ENCODE data around the gene ERICH2.

ERICH2 gene

DNA sequence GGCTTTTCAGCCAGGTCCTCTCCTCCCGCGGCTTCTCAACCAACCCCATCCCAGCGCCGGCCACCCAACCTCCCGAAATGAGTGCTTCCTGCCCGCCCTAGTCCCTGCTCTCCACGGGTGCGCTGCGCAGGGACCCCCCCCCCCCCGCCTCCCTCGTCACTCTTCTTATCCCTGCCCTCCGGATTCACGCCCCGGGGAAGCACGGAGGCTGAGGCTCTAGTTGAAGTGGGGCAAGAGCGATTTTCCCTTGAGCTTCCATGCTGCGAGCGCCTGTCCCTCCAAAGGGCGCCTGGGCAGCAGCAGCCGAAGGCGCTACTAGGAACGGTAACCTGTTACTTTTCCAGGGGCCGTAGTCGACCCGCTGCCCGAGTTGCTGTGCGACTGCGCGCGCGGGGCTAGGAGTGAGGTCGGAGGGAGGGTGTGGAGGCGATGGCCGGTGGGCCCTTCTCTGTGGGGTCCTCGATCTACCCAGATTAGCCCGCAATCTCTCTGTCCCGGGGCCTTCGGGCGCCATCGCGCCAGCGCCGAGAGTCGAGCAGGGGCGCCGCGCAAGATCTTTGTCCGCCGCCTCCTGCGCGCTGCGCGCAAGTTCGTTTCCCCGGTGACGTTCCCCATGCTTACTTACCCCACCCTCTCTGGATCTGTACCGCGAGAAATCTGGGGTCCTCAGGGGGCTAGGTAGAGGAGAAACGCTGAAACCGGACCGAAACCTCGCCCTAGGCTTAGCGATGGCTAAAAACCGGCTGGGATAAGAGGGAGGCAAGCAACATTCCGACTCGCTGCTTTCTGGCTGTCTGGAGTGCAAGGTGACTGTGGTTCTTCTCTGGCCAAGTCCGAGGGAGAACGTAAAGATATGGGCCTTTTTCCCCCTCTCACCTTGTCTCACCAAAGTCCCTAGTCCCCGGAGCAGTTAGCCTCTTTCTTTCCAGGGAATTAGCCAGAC is 47.2 kb downstream of the ERICH2 start:
- no peak for DNase-seq (ENCODE audit: low read depth)

DNA sequence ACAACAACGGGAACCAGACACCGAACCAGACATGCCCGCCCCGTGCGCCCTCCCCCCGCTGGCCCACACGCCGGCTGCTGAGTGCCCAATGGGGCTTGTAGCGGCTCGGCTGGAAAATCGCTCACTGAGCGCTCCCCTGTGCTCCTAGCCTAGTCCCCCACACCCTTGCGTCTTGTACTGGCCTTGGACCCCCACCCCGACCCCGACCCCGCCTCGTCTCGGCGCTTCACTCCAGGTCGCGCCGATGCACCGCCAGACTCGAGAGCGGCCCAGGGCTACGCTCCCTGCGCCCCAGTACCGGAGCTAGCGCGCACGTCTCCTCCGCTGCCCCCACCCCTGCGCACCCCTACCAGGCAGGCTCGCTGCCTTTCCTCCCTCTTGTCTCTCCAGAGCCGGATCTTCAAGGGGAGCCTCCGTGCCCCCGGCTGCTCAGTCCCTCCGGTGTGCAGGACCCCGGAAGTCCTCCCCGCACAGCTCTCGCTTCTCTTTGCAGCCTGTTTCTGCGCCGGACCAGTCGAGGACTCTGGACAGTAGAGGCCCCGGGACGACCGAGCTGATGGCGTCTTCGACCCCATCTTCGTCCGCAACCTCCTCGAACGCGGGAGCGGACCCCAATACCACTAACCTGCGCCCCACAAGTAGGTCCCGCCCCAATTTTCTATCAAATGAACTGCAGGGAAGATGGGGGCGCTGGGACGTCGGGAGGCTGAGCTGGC is 48.0 kb downstream of the ERICH2 start:
- DNase-seq (ENCODE audit: low read depth): no peak

DNA sequence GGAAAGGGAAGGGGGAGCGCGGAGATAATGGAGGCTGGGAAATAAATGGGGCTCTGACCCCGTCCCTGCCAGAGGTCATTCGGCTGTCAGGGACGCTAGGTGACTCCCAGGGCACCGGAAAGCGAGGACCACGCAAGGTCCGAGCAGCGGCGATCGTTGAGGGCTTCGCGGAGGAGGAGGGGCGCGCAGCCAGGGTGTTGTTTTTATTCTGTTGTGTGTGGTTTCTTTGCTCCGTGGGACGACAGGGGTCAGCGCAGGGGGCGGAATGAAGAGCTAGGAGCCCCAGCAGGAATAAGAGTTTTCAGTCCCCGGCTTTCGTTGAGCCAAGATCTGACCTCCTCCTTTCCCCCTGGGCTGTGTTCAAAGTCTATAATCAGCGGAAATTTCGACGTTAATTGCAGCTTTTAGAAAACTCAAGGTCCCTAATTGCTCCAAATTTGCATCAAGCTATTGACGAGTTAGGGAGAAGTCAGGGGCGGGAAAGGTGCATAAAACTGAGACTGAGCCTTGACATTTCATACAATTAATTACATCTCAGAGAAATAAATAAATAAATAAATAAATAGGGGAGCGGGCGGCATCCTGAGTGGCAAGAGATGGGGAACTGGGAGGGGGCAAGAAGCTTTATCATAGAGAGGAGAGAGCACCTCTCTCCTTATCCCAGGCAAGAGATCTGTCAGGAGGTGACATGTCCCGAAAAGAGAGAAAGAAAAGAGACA is 48.7 kb downstream of the ERICH2 start:
- no peak for DNase-seq (ENCODE audit: low read depth)

DNA sequence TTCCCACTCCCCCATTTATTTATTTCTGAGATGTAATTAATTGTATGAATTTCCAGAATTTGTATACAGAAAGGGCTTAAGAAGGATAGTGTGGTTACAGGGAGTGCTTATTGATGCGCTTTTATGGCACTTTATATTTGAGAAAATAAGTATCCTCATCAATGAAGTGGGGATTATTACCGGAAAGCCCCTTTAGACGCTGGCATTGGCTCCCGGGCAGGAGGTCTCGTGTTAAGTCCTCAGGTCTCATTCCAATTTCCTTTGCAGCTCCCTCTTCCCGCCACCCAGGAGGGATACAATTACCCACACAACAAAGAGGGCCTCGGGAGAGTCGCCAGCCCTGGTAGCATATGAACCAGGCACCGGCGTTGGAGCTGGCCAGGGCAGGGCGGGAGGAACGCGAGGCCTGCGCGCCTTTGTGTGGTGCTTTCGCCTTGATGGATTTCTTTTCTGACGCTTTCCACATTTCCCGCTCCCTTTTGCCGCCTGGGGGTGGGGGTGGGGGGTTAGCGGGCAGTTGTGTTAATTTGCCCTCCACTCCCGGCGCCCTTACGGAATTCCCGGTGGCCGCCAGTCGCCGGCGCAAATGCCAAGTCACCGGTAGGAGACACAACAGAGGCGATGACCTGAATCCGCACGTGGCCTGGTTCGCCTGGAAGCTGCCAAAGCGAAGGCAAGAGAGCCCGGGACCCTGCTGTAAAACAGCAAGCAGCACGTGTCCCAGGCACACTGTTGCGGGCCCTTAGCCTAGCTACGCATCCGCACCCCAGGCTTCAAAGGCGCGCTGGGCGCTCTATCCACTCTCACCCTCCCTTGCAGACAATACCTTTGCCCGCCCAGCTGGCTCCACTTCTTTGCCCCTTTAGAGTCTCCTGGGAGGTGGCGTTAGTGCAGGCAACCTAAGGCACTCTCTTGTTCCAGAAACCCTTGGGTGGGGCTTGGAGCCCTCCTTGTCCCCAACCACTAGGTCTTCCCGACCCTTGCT is 49.8 kb downstream of the ERICH2 start:
- no peak for DNase-seq (ENCODE audit: low read depth)

DNA sequence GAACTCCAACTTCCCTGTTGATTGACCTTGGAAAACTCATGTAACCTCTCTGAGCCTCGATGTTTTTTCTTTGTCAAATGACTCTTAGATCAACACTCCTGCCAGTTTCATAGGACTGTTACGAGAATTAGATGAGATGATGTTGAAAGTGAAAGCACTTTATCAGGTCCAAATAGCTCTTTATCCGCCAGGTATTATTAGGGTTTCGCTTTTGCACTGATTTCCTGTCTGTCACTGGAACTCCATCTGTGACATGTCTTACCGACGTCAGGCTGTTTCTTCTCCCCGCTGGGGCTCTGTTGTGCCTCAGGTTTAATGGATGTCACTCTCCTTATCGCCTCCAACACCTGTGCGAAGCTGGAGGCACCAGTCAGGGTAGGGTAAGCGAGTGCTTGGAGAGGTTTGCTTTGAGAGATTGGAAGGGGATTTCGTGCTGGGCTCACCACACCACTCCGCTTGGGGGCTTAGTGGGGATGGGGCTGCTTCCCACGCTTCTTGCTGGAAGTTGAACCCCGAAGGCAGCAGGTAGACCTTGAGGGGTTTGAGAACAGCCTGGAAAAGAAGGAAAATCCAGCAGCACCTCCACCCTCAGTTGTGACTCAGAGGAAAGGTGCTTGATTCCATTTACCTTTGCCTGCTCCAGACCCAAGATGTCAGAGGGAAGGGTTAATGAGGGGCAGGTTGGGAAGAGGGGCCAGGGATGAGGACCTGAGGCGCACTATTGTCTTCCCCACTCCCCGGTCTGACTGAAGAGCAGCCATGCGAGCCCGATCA is 50.8 kb downstream of the ERICH2 start:
- DNase-seq (ENCODE audit: low read depth): no peak

DNA sequence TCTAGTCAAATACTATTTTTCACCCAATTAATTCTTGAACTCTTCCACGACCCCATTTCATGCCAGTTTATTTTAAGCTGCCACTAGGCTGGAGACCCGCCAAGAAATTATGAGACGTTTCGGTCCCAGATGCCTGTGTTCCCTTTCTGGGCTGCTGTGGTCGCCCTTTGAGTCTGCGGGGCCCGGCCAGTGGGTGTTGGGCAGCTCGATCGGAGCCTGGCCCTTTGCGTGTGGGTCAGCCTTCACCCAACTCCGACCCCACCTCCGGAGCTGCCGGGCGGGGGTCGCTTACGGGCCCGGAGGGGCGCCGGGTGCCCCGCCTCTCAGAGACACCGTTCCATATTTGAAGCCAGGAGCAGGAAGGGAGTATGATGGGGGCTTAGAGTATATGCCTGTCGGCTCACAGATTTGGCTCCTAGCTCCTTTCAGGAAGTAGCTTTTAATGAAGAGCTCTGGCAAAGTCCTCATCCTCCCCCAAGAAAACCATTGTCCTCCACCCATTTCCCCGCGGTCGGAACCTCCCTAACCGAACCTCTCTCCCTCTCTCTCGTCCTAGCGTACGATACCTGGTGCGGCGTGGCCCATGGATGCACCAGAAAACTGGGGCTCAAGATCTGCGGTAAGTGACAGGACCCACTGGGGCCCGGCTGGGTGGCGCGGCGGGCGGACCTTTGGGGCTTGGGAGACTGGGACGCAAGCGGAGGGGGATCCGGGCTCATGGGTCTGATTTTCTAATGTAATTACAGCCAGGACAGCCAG is 51.5 kb downstream of the ERICH2 start:
- no peak for DNase-seq (ENCODE audit: low read depth)

DNA sequence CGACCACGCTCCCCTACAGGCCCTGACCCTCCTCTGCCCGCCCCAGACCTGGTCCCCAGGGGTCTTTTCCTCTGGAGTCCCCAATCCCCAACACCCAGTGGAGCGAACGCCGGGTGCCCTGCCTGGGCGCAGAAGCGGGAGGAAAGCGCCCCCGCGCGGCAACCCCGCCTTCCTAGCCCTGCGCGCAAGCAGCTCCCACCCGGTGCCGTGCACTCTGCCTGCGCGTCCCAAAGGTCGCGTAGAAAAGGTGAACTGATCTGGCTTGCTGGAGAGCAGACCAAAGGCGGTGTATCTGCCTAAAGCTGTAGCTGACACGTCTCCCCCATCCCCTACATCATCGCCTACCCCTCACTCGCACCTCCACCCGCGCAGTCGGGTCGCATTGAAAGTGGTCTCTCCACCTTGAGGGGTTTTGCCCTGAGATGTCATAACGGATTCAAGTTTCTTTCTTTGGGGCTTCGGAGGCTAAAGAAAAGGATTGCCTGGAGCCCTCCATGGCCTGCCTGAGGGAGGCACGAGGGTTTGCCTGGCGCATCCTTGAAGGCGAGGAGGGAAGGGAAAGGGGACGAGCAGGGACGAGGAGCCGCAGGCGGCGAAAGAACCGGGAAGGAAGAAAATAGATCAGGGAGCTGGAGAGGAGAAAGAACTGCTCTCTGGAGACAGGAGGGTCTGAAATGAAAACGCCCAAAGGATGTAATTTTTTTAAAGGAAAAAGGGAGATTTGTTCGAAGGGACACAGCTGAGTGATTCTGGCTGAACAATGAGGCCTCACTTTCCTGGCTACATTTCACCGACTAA is 52.3 kb downstream of the ERICH2 start:
- DNase-seq (ENCODE audit: low read depth): no peak

DNA sequence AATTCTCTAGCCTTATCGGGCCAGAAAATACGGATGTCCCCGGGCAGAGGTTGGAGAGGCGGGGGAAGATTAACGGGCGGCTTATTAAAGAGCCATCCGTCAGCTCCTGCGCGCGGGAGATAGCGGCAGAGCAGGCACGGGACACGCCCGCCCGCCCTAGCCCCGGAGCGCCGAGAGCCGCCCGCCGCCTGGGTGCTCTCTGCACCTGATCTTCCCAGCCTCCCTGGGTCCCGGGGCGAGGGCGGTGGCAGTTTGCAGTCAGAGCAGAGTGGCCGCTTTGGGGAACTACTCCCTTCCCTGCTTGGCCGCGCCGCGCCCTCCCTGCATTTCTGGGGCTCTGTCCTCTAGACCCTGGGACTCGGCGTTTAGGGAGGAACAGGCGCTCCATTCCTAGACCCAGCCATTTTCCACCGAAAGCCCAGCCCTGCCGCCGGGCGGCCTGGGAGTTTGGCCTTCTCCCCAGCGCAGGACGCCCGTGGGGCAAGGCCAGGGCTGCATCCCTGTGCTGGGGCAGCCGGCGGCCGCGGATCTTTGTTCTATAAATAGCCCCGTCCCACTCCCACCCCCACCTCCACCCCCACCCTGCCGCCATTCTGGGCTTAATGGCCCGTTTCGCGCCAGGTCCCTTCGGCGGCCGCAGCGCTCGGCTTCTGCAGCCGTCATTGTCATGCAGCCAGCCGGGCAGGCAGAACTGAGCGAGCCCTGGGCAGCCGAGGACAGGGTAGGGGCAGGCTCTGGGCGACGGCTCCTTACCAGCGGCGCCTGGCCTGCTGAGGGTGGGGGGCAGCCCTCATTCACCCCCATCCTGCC is 53.1 kb downstream of the ERICH2 start:
- DNase-seq (ENCODE audit: low read depth): no peak

DNA sequence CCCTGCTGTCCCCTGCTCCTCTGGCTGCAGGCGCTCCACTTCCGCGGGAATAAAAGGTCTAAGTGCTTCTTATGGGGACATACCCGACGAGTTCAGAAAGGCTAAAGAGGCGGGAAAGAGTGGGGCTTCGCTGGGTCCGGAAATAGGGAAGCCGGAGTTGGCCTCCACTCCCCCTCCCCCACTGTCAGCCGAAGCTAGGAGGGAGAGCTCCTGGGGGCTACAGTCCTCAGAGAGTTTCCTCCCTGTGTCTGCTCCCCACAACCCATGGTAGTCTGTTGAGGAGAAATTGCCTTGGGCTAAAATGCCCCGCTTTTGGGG is 53.7 kb downstream of the ERICH2 start:
- no peak for DNase-seq (ENCODE audit: low read depth)

DNA sequence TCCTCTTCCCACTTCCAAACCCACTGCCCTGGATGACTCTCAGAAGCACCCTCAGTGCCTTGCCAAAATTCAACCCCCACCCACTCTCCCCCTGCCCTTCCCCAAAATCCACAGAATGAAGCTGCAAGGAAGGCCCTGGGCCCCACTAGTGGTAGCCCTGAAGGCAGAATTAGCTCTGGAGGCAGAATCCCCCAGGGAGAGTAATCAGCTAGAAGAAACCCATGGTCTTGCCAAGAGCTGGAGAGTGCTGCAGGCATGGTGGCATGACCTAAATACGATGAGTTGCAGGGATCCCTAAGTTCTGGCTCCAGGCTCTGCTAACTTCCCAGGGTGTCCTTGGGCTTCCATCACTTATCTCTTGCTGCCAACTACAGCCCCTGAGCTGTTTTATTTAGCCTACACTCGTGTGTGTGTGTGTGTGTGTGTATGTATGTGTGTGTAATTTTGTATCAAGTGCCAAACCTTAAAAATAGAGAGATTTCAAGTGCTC is 54.4 kb downstream of the ERICH2 start:
- DNase-seq (ENCODE audit: low read depth): no peak

DNA sequence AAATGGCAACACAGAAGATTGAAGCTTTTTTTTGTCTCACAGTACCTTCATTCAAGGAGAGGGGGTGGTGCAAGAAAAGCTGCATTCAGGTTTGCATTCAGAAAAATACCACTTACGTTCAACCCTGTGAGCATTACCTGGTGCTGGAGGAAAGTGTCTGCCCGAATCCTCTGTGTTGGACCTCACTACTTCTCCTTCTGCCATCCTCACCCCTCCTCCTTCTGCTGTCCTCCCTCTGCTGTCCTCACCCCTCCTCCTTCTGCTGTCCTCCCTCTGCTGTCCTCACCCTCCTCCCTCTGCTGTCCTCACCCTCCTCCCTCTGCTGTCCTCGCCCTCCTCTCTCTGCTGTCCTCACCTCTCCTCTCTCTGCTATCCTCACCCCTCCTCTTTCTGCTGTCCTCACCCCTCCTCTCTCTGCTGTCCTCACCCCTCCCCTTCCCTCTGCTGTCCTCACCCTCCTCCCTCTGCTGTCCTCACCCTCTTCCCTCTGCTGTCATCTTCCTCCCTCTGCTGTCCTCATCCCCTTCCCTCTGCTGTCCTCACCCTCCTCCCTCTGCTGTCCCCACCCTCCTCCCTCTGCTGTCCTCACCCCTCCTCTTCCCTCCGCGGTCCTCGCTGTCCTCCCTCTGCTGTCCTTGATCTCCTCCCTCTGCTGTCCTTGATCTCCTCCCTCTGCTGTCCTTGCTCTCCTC is 57.8 kb downstream of the ERICH2 start:
- no peak for DNase-seq (ENCODE audit: low read depth)

DNA sequence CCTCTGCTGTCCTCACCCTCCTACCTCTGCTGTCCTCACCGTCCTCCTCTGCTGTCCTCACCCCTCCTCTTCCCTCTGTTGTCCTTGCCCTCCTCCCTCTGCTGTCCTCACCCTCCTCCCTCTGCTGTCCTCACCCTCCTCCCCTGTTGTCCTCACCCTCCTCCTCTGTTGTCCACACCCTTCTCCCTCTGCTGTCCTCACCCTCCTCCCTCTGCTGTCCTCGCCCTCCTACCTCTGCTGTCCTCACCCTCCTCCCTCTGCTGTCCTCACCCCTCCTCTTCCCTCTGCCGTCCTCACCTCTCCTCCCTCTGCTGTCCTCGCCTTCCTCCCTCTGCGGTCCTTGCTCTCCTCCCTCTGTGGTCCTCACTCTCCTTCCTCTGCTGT is 58.3 kb downstream of the ERICH2 start:
- DNase-seq (ENCODE audit: low read depth): no peak

DNA sequence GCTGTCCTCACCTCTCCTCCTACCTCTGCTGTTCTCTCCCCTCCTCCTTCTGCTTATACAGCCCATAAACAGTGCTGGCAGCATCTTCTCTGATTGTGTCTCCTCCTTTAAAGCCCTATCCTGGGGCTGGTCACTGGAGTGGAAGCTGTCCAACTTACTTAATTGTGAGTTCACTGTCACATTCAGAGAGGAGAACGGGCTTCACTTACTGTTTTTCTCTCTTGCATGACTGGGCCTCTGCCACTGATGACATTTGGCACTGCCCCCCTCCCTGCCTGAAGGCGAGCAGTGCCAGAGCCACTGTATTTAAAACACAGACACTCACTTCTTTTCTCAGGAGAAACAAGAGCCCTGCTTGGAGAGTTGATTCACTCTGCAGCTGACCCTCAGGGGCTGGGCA is 58.9 kb downstream of the ERICH2 start:
- no peak for DNase-seq (ENCODE audit: low read depth)

DNA sequence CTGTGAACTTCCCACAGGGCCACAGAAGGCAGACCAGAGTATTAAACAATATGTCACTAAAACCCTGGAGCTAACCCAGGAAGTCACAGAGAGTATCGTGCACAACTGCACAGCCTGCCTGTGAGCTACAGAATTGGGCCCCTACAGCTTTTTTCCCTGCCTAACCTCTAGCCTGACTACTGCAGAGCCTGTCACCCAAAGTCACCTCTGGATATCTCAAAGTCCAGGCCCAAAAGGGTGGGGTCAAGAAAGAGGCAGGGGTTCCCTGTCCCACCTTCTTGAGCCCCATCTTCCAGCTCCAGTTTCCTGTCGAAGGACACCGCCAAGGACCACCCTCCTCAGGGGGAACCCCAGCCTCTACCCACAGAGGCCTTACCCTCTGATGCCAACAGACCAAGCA is 60.0 kb downstream of the ERICH2 start:
- DNase-seq (ENCODE audit: low read depth): no peak

DNA sequence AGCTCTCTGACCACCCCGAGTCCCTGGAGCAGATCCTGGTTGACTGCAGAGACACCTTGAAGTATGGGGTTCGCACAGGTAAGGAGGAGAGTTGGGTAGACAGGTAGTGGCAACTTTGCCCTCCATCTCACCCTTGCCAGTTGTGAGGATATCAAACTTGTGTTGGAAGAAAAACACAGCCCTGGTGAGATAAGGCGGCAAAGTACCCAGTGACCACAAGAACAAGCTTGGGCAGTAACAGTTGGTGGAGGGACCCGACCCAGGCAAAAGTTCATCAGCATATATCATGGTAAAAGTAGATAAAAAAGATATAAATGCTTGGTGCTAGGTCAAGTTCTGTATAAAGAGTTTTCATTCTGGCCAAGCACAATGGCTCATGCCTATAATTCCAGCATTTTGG is 60.9 kb downstream of the ERICH2 start:
- DNase-seq (ENCODE audit: low read depth): no peak

DNA sequence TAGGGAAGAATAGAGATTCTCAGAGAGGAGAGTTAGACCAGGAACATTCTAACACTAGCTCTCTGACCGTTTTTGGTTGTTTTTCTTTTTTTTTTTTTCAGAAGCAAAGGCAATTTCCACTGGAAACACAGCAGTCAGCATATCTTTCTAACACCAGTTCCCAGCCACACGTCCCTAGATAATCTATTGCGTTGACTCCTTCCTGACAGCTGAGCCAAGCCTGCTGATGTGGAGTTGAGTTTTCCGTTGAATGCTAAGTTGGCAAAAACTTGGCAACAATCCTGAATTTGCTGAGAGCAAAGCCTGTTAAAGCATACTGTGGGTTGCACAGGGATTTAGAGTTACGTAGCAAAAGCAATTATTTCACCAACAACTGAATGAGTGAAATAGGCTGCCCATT is 65.8 kb downstream of the ERICH2 start:
- no peak for DNase-seq (ENCODE audit: low read depth)

DNA sequence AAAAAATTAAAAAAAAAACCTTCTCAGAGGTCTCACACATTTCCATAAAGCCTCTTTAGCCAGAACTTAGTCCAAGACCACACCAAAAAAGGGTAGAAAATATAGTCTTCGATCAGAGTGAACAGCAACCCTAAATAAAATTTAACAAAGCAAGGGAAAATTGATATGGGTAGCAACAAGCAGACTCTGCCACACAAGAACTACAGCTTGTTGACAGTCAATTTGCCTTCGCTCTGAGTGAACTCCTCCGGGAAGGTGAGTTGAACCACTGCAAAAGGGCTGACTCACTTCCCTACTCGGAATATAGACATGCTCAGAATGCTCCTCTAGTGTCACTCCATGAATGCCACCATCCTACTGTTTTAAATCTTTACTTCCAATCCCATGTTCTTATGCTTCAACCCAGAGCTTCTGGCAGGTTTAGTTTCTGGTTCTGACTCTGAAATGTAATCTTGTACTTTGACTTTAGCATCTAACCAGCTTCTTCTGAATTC is 70.6 kb downstream of the ERICH2 start:
- DNase-seq (ENCODE audit: low read depth): no peak

DNA sequence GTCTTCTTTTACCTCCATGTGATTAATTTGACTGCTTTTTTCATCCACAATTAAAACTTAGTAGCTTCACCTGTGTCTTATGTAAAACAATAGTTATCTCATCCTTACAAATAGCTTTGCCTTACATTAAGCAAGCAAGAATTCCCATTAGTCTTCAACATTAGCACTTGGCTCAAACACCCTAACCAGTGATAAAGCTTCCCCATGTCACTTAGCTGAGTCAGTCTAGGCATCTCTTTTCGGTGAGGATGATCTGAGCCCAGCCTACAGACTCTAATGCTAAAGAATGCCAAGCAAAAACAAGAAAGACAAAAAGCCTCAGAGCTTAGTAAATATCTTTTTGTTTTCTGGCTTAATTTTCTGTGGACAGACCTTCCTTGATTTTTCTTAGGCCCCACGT is 72.6 kb downstream of the ERICH2 start:
- no peak for DNase-seq (ENCODE audit: low read depth)

Measured in stimulated activated CD4-positive, alpha-beta T cell treated with anti-CD3 and anti-CD28 coated beads, Interleukin-2, amount 100 ng/mL, for 4 hours (primary cell).